22Rv1 (cell line): ENCODE results near the gene CHAC1.

Source experiments
- CTCF ChIP-seq: fragments of 450-650 bp; IDR thresholded peaks from 2 replicates; pipeline ENCODE4 v1.5.1; 2017; ENCODE audit warnings: mild to moderate bottlenecking
- ZFX ChIP-seq: fragments of 450-650 bp; IDR thresholded peaks from 2 replicates; pipeline ENCODE4 v1.6.1; 2017; ENCODE audit warnings: antibody characterized with exemption, borderline replicate concordance

DNA sequence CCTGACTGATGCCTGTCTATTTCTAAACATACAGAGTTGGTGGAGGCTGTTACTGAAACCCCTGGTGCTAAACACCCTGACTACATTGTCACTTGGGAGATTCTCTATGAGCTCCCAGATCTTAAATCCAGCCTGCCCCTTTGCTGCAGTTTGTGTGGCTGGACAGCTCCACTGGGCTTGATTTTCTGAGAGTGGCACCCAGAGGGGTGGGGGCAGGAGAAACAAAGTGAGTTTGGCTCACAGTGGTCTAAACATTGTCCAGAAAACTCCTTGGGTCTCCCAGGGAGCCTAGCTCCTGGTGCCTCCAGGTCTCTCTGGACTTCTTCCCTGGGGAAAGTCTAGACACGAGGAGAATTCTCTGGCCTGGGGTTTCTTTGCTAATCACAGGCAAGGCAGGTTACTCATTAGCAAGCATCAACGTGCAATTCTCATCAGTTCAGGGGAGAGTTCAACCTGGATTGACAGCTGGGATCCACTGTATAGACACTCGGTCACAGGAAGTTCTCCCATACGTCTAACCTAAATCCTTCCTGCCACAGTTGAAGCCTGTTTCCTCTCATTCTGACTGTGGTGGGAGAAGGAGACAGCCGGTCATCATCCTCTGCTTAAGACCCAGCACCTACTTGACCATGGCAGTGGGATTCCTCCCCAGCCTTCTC is 31.2 kb upstream of the CHAC1 start:
- no peak for TF ChIP-seq CTCF
- no peak for TF ChIP-seq ZFX
